K562 (cell line): ENCODE results near the gene ZNF358. TPM values are rescaled to one million over a fixed set of nuclear protein-coding genes. Genes with fewer than 3 reads are reported as not detected.

Experiments used
- CBX3 ChIP-seq, 2 experiments: IDR thresholded peaks; 1 replicate in 1 of 2; 2 replicates in 1 of 2; pipeline ENCODE4 v1.6.1; 2012; ENCODE audit warnings: inconsistent platforms in 2 of 2, low read length in 2 of 2, borderline replicate concordance in 1 of 2, control low read depth in 1 of 2
- FUS ChIP-seq: fragments of 200-400 bp; formaldehyde crosslinking; optimal IDR thresholded peaks from 2 replicates; pipeline ENCODE3; 2017; ENCODE audit warnings: low read depth, low read length
- HDGF ChIP-seq: fragments of 450-650 bp; IDR thresholded peaks from 2 replicates; pipeline ENCODE4 v1.6.1; 2016
- MBD1 ChIP-seq: fragments of 250-450 bp; sonication (Bioruptor Pico); IDR thresholded peaks from 2 replicates; pipeline ENCODE4 v1.8.0; 2022; ENCODE audit warnings: inconsistent platforms
- MCM7 ChIP-seq, 2 experiments: fragments of 450-650 bp; IDR thresholded peaks; 2 replicates each; pipeline ENCODE4 v1.6.1; 2016 to 2018
- NCOA6 ChIP-seq: fragments of 450-650 bp; IDR thresholded peaks from 2 replicates; pipeline ENCODE4 v1.6.1; 2017; ENCODE audit warnings: mild to moderate bottlenecking
- NONO ChIP-seq, 2 experiments: fragments of 200-400 bp in 1 of 2; fragments of 450-650 bp in 1 of 2; formaldehyde crosslinking in 1 of 2; IDR thresholded peaks; 2 replicates each; pipeline ENCODE4 v1.6.1; 2017; ENCODE audit warnings: low read depth in 2 of 2, mild to moderate bottlenecking in 2 of 2, moderate library complexity in 2 of 2, low read length in 1 of 2
- PHTF2 ChIP-seq: fragments of 250-450 bp; sonication (Bioruptor Pico); IDR thresholded peaks from 2 replicates; pipeline ENCODE4 v1.5.0; 2021; ENCODE audit warnings: mild to moderate bottlenecking
- SETDB1 ChIP-seq: IDR thresholded peaks from one replicate; pipeline ENCODE4 v1.6.1; 2012; ENCODE audit warnings: low read length, control low read depth, inconsistent platforms
- SRSF1 ChIP-seq: fragments of 200-400 bp; formaldehyde crosslinking; IDR thresholded peaks from 2 replicates; pipeline ENCODE4 v1.6.1; 2017; ENCODE audit warnings: mild to moderate bottlenecking, low read depth, low read length, moderate library complexity
- ZNF253 ChIP-seq: fragments of 250-450 bp; sonication (Bioruptor Pico); conservative IDR thresholded peaks from 2 replicates; pipeline ENCODE4 v1.6.1; 2021; ENCODE audit warnings: mild to moderate bottlenecking
- ZNF551 ChIP-seq: fragments of 250-450 bp; sonication (Bioruptor Pico); IDR thresholded peaks from 2 replicates; pipeline ENCODE4 v1.5.0; 2021; ENCODE audit warnings: mild to moderate bottlenecking, moderate library complexity
- ZNF740 ChIP-seq, 3 experiments: fragments of 200-800 bp in 1 of 3; sonication (Bioruptor generic) in 1 of 3; sonication (generic) in 1 of 3; formaldehyde crosslinking in 1 of 3; IDR thresholded peaks; 2 replicates each; pipeline versions ENCODE4 v1.6.1 to v1.8.0; 2016 to 2022; ENCODE audit warnings: mild to moderate bottlenecking in 2 of 3, missing compliant biosample characterization in 2 of 3, missing genetic modification characterization in 2 of 3, missing genetic modification reagents in 1 of 3
- polyA plus RNA-seq, 8 experiments: library from polyadenylated mRNA; depleted of rRNA in 4 of 8; stranded (reverse) in 5 of 8; unstranded in 3 of 8; fragments of >200 nt; fragmentation: Nextera tagmentation in 2 of 8; fragmentation: Illumina TruSeq in 1 of 8; extraction: Ambion mirVana in 2 of 8; extraction: Trizol in 1 of 8; gene quantifications; 2 replicates each; pipeline versions ENCODE4 v1.2.1 to v1.2.3, GENCODE V29; 2011 to 2014; ENCODE audit warnings: inconsistent platforms in 1 of 8, missing spikeins in 1 of 8
- total RNA-seq, 7 experiments: library from RNA; depleted of rRNA in 6 of 7; stranded (reverse); fragments of >200 nt in 6 of 7; fragmentation: Illumina TruSeq in 2 of 7; extraction: Trizol in 2 of 7; gene quantifications; 2 replicates each; pipeline versions ENCODE4 v1.2.1 to v1.2.3, GENCODE V29; 2011 to 2021; ENCODE audit warnings: low replicate concordance in 1 of 7
- TF ChIP-seq, protein P1 (sequence below): IDR thresholded peaks from 3 replicates; pipeline ENCODE4 v1.6.1; 2011; ENCODE audit warnings: borderline replicate concordance, mild to moderate bottlenecking, moderate library complexity; ENCODE audit not compliant: insufficient read length; ENCODE audit errors: extremely low read depth
- TF ChIP-seq, protein P2 (sequence below): sonication (generic); formaldehyde crosslinking; IDR thresholded peaks from 2 replicates; pipeline ENCODE4 v1.5.0; 2020; ENCODE audit warnings: missing genetic modification reagents
- TF ChIP-seq, protein P3 (sequence below): sonication (generic); formaldehyde crosslinking; IDR thresholded peaks from 2 replicates; pipeline ENCODE4 v1.8.0; 2022; ENCODE audit warnings: missing genetic modification reagents, mild to moderate bottlenecking, borderline replicate concordance
- TF ChIP-seq, protein P4 (sequence below): fragments of 200-800 bp; sonication (Bioruptor generic); IDR thresholded peaks from 2 replicates; pipeline ENCODE4 v1.6.1; 2017; ENCODE audit warnings: missing genetic modification characterization, missing compliant biosample characterization

The ZNF358 gene
- total and polyA plus RNA-seq, 9 of the 15 experiments (the other 6 are each of a cell fraction or from before 2014, with no cell fraction given), result 0.04 to 17.2 (median 4.9) TPM

DNA sequence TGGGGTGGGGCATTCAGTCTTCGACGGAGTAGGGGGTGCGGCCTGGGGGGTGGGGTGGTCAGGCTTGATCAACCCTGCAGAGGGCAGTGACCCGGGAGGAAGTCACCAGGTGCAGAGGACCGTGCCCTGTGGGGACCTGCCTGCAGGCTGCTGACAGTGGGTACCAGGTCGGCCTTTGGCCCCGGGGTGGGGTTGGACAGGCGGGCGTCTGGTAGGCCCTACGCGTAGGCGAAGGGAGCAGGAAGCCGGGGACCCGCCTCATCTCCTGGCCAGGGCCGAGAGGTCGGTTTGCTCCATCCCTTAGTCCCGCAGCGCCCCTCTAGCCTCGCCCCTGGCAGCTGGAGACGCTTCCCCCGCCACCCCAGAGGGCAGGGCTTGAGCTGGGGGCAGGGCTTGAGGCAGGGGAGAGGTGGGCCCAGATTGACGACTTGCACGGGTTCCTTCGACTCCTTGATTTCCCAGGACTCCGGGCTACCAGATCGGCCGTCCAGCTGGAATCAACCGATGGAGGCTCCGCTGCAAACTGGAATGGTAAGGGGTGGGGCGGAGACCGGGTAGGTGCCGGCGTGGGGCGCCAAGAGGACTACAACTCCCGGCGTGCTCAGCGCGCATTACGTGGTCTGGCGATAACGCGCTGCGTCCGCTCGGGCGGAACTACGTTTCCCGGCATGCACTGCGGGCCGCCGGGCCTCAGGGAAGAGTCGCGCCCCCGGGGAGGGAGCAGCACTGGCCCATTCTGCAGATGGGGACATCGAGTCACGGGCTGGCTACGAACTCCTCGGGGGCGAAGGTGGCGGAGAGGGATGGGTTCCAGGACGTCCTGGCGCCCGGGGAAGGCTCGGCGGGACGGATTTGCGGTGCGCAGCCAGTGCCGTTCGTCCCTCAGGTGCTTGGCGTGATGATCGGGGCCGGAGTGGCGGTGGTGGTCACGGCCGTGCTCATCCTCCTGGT is 19.4 kb downstream of the ZNF358 start, which contains the start of gene PNPLA6 (continued):
- TF ChIP-seq, protein P1, sequence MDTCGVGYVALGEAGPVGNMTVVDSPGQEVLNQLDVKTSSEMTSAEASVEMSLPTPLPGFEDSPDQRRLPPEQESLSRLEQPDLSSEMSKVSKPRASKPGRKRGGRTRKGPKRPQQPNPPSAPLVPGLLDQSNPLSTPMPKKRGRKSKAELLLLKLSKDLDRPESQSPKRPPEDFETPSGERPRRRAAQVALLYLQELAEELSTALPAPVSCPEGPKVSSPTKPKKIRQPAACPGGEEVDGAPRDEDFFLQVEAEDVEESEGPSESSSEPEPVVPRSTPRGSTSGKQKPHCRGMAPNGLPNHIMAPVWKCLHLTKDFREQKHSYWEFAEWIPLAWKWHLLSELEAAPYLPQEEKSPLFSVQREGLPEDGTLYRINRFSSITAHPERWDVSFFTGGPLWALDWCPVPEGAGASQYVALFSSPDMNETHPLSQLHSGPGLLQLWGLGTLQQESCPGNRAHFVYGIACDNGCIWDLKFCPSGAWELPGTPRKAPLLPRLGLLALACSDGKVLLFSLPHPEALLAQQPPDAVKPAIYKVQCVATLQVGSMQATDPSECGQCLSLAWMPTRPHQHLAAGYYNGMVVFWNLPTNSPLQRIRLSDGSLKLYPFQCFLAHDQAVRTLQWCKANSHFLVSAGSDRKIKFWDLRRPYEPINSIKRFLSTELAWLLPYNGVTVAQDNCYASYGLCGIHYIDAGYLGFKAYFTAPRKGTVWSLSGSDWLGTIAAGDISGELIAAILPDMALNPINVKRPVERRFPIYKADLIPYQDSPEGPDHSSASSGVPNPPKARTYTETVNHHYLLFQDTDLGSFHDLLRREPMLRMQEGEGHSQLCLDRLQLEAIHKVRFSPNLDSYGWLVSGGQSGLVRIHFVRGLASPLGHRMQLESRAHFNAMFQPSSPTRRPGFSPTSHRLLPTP, result no peak
- TF ChIP-seq FUS (no peak), NCOA6 (no peak; the same call in 1 of the 2 replicates), HDGF (0 out of 2 replicates have a peak, but pooled peaks have one; percentile 20), CBX3 (IDR thresholded peaks at IDR 0.05; ENCODE audit: borderline replicate concordance in 1 of 2, low read length in 2 of 2) (no peak; a peak in 1 of 3 replicates), PHTF2 (CRISPR knock-in tag) (no peak), SETDB1 (no peak), ZNF551 (no peak), SRSF1 (no peak), NONO (IDR thresholded peaks at IDR 0.05; ENCODE audit: low read depth in 2 of 2, low read length in 1 of 2) (peak in 1 of 2 experiments; percentile 95; a peak in 2 of 4 replicates), MBD1 (CRISPR knock-in tag) (no peak), ZNF740 (CRISPR knock-in tag; IDR thresholded peaks at IDR 0.05) (peak; percentile 54; the same call in 1 of the 2 replicates), ZNF740 (tag; IDR thresholded peaks at IDR 0.05) (no peak; a peak in 1 of 4 replicates), ZNF253 (CRISPR knock-in tag) (no peak), MCM7 (IDR thresholded peaks at IDR 0.05) (no peak)
- TF ChIP-seq, protein P2, sequence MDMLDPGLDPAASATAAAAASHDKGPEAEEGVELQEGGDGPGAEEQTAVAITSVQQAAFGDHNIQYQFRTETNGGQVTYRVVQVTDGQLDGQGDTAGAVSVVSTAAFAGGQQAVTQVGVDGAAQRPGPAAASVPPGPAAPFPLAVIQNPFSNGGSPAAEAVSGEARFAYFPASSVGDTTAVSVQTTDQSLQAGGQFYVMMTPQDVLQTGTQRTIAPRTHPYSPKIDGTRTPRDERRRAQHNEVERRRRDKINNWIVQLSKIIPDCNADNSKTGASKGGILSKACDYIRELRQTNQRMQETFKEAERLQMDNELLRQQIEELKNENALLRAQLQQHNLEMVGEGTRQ (CRISPR knock-in tag), result no peak
- TF ChIP-seq, protein P3, sequence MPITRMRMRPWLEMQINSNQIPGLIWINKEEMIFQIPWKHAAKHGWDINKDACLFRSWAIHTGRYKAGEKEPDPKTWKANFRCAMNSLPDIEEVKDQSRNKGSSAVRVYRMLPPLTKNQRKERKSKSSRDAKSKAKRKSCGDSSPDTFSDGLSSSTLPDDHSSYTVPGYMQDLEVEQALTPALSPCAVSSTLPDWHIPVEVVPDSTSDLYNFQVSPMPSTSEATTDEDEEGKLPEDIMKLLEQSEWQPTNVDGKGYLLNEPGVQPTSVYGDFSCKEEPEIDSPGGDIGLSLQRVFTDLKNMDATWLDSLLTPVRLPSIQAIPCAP (CRISPR knock-in tag), result no peak
- TF ChIP-seq, protein P4, sequence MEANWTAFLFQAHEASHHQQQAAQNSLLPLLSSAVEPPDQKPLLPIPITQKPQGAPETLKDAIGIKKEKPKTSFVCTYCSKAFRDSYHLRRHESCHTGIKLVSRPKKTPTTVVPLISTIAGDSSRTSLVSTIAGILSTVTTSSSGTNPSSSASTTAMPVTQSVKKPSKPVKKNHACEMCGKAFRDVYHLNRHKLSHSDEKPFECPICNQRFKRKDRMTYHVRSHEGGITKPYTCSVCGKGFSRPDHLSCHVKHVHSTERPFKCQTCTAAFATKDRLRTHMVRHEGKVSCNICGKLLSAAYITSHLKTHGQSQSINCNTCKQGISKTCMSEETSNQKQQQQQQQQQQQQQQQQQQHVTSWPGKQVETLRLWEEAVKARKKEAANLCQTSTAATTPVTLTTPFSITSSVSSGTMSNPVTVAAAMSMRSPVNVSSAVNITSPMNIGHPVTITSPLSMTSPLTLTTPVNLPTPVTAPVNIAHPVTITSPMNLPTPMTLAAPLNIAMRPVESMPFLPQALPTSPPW (CRISPR knock-in tag), result peak; percentile 76
